ENCODE measurements around the gene SUGCT.
"Not testable (repeated sequence)": the region's sequence is repeated elsewhere in the genome, so short reads cannot be mapped to it uniquely, and the experiment has no call there.

SUGCT gene

GRCh38 chr7:40102897-40103296 lies 31.9 kb upstream of the SUGCT start:
- no peaks in the 10 kb centered on the region for H3F3A ChIP-seq (ENCODE audit: insufficient read depth, low read length)
- H3K9me3 ChIP-seq (replicated peaks; ENCODE audit: insufficient read depth, low read length) = no peaks in the 10 kb centered on the region
- no peak for DNase-seq
- H4K20me1 ChIP-seq (ENCODE audit: insufficient read depth, low read length) = no peaks in the 10 kb centered on the region
- H3K4me1 ChIP-seq (ENCODE audit: low read length) = no peaks in the 10 kb centered on the region
- no peak overlapping the region for H3K4me2 ChIP-seq (ENCODE audit: low read depth, low read length)
- no peak overlapping the region for H3K4me3 ChIP-seq (ENCODE audit: low read length)
- H3K27me3 ChIP-seq (replicated peaks; ENCODE audit: insufficient read depth, low read length) = no peaks in the 10 kb centered on the region
- H2AFZ ChIP-seq (ENCODE audit: low read length) = no peak overlapping the region
- no peaks in the 10 kb centered on the region for H3K79me2 ChIP-seq (ENCODE audit: low read length)
- no peaks in the 10 kb centered on the region for H3K9me2 ChIP-seq (replicated peaks; ENCODE audit: insufficient read depth, low read length)
- H3K9ac ChIP-seq (ENCODE audit: low read length) = no peak overlapping the region
- no peaks in the 10 kb centered on the region for H3K36me3 ChIP-seq (replicated peaks; ENCODE audit: insufficient read depth, low read length)
- TF ChIP-seq CTCF (IDR thresholded peaks at IDR 0.05; ENCODE audit: low read length) = no peak
- TF ChIP-seq EZH2 (optimal IDR thresholded peaks at IDR 0.05; ENCODE audit: low read depth, low read length) = no peak
- TF ChIP-seq EZH2phosphoT487 (IDR thresholded peaks at IDR 0.05; ENCODE audit: low read length) = no peak
- no peak overlapping the region for H3K27ac ChIP-seq (ENCODE audit: low read length)

- no peak overlapping the region for H3K9ac ChIP-seq (ENCODE audit: low read length)
- H3K4me3 ChIP-seq (ENCODE audit: low read length) = no peak overlapping the region
- no peak overlapping the region for H3K4me2 ChIP-seq (ENCODE audit: low read depth, low read length)
- H3K79me2 ChIP-seq (ENCODE audit: low read length) = no peaks in the 10 kb centered on the region
- H3K4me1 ChIP-seq (ENCODE audit: low read length) = no peaks in the 10 kb centered on the region
- no peaks in the 10 kb centered on the region for H3K9me2 ChIP-seq (replicated peaks; ENCODE audit: insufficient read depth, low read length)
- H3F3A ChIP-seq (ENCODE audit: insufficient read depth, low read length) = no peaks in the 10 kb centered on the region
- no peaks in the 10 kb centered on the region for H3K27me3 ChIP-seq (replicated peaks; ENCODE audit: insufficient read depth, low read length)
- no peaks in the 10 kb centered on the region for H4K20me1 ChIP-seq (ENCODE audit: insufficient read depth, low read length)
- no peaks in the 10 kb centered on the region for H3K9me3 ChIP-seq (replicated peaks; ENCODE audit: insufficient read depth, low read length)
- TF ChIP-seq CTCF (IDR thresholded peaks at IDR 0.05; ENCODE audit: low read length) (no peak), EZH2phosphoT487 (IDR thresholded peaks at IDR 0.05; ENCODE audit: low read length) (no peak), EZH2 (optimal IDR thresholded peaks at IDR 0.05; ENCODE audit: low read depth, low read length) (no peak)
- H3K36me3 ChIP-seq (replicated peaks; ENCODE audit: insufficient read depth, low read length) = no peaks in the 10 kb centered on the region
- H2AFZ ChIP-seq (ENCODE audit: low read length) = no peak overlapping the region
- no peak overlapping the region for H3K27ac ChIP-seq (ENCODE audit: low read length)
- no peak for DNase-seq
These were observed 28.8 kb upstream of the SUGCT start for GRCh38 chr7:40105879-40106473.

DNA sequence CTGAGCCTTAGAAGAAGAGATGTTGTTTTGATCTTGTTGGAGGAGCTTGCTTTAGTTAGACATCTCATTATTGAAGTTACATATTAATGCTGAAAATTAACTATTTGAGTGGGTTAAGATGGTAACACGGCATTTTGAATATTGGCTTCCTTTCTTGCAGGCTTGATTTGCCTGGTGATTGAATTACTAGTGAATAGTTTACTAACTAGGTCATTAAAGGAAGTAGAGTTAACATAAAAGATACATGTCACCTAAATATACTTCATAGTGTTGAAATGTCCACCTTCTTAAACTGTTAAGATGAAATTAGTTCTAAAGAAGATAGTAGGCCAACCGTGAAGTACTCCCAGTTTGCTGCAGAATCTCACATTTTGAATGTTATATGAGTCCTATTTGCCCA lies 18.9 kb upstream of the SUGCT start:
- H3K27me3 ChIP-seq (replicated peaks; ENCODE audit: insufficient read depth, low read length) = no peaks in the 10 kb centered on the region
- H2AFZ ChIP-seq (ENCODE audit: low read length) = no peak overlapping the region
- DNase-seq = no peak
- no peaks in the 10 kb centered on the region for H3K9me2 ChIP-seq (replicated peaks; ENCODE audit: insufficient read depth, low read length)
- no peaks in the 10 kb centered on the region for H3K9me3 ChIP-seq (replicated peaks; ENCODE audit: insufficient read depth, low read length)
- no peaks in the 10 kb centered on the region for H3K36me3 ChIP-seq (replicated peaks; ENCODE audit: insufficient read depth, low read length)
- no peaks in the 10 kb centered on the region for H3F3A ChIP-seq (ENCODE audit: insufficient read depth, low read length)
- H3K27ac ChIP-seq (ENCODE audit: low read length) = no peak overlapping the region
- H4K20me1 ChIP-seq (ENCODE audit: insufficient read depth, low read length) = no peaks in the 10 kb centered on the region
- H3K4me3 ChIP-seq (ENCODE audit: low read length) = no peak overlapping the region
- no peak overlapping the region for H3K9ac ChIP-seq (ENCODE audit: low read length)
- no peak overlapping the region for H3K4me2 ChIP-seq (ENCODE audit: low read depth, low read length)
- no peak for TF ChIP-seq EZH2 (optimal IDR thresholded peaks at IDR 0.05; ENCODE audit: low read depth, low read length)
- TF ChIP-seq CTCF (IDR thresholded peaks at IDR 0.05; ENCODE audit: low read length) = no peak
- no peak for TF ChIP-seq EZH2phosphoT487 (IDR thresholded peaks at IDR 0.05; ENCODE audit: low read length)
- no peaks in the 10 kb centered on the region for H3K4me1 ChIP-seq (ENCODE audit: low read length)
- no peaks in the 10 kb centered on the region for H3K79me2 ChIP-seq (ENCODE audit: low read length)

GRCh38 chr7:40117199-40117598 lies 17.6 kb upstream of the SUGCT start:
- not testable (repeated sequence) for H3K27me3 ChIP-seq (replicated peaks; ENCODE audit: insufficient read depth, low read length); H3K9me3 ChIP-seq (replicated peaks; ENCODE audit: insufficient read depth, low read length); H3K9ac ChIP-seq (ENCODE audit: low read length); H3F3A ChIP-seq (ENCODE audit: insufficient read depth, low read length); H3K4me3 ChIP-seq (ENCODE audit: low read length); DNase-seq; H3K4me1 ChIP-seq (ENCODE audit: low read length); H3K4me2 ChIP-seq (ENCODE audit: low read depth, low read length); H2AFZ ChIP-seq (ENCODE audit: low read length); H3K79me2 ChIP-seq (ENCODE audit: low read length); H4K20me1 ChIP-seq (ENCODE audit: insufficient read depth, low read length); H3K27ac ChIP-seq (ENCODE audit: low read length); H3K9me2 ChIP-seq (replicated peaks; ENCODE audit: insufficient read depth, low read length); H3K36me3 ChIP-seq (replicated peaks; ENCODE audit: insufficient read depth, low read length)

GRCh38 chr7:40118201-40118600 lies 16.6 kb upstream of the SUGCT start:
- not testable (repeated sequence) for H4K20me1 ChIP-seq (ENCODE audit: insufficient read depth, low read length); H3K4me2 ChIP-seq (ENCODE audit: low read depth, low read length)

More at GRCh38 chr7:40118201-40118600, 16.6 kb upstream of the SUGCT start:
- H3K36me3 ChIP-seq (replicated peaks; ENCODE audit: insufficient read depth, low read length); H3K9me3 ChIP-seq (replicated peaks; ENCODE audit: insufficient read depth, low read length); H3K79me2 ChIP-seq (ENCODE audit: low read length); H3F3A ChIP-seq (ENCODE audit: insufficient read depth, low read length); H3K9me2 ChIP-seq (replicated peaks; ENCODE audit: insufficient read depth, low read length); H3K4me1 ChIP-seq (ENCODE audit: low read length); H2AFZ ChIP-seq (ENCODE audit: low read length); H3K9ac ChIP-seq (ENCODE audit: low read length); DNase-seq; H3K4me3 ChIP-seq (ENCODE audit: low read length); H3K27ac ChIP-seq (ENCODE audit: low read length); H3K27me3 ChIP-seq (replicated peaks; ENCODE audit: insufficient read depth, low read length): not testable (repeated sequence)
